AG09309 (cell line): ENCODE measurements around the gene AASS.
A peak's percentile ranks its signal among the peaks of the same experiment; 100 is the strongest.

Source experiments
- DNase-seq: peaks from one replicate; pipeline ENCODE4 v3.0.0-alpha.2; 2010; ENCODE audit warnings: low read depth
- H3K4me3 ChIP-seq: 2 replicates; pipeline ENCODE4 v1.5.1; 2011; ENCODE audit warnings: mild to moderate bottlenecking, low read depth, low read length, moderate library complexity; ENCODE audit not compliant: control insufficient read depth
- TF ChIP-seq, protein P1 (sequence below): IDR thresholded peaks from 2 replicates; pipeline ENCODE4 v1.5.1; 2011; ENCODE audit warnings: mild to moderate bottlenecking, low read depth, low read length, inconsistent platforms; ENCODE audit not compliant: insufficient read depth, control insufficient read depth; ENCODE audit errors: missing control alignments

AASS gene

DNA sequence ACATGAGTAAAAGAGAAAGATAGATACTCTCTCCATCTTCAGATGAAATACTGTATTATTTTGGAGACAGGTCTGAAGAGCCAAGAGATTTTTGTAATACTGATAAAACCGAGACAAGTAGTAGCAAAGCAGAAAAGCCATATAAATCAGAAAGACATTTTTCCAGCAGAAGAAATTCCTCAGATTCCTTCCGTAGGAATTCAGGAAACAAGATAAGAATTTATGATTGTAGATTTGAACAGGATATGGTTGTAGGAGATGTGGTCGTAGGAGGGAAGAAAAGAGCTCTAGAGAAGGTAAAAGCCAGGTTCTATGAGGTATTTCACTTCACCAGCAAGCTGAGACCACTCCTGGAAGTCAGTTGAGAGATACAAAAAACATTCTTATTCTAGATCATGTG lies 17.6 kb upstream of the AASS start:
- TF ChIP-seq, protein P1, sequence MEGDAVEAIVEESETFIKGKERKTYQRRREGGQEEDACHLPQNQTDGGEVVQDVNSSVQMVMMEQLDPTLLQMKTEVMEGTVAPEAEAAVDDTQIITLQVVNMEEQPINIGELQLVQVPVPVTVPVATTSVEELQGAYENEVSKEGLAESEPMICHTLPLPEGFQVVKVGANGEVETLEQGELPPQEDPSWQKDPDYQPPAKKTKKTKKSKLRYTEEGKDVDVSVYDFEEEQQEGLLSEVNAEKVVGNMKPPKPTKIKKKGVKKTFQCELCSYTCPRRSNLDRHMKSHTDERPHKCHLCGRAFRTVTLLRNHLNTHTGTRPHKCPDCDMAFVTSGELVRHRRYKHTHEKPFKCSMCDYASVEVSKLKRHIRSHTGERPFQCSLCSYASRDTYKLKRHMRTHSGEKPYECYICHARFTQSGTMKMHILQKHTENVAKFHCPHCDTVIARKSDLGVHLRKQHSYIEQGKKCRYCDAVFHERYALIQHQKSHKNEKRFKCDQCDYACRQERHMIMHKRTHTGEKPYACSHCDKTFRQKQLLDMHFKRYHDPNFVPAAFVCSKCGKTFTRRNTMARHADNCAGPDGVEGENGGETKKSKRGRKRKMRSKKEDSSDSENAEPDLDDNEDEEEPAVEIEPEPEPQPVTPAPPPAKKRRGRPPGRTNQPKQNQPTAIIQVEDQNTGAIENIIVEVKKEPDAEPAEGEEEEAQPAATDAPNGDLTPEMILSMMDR: no peak
- DNase-seq: no peak
- H3K4me3 ChIP-seq: no peak overlapping the region

DNA sequence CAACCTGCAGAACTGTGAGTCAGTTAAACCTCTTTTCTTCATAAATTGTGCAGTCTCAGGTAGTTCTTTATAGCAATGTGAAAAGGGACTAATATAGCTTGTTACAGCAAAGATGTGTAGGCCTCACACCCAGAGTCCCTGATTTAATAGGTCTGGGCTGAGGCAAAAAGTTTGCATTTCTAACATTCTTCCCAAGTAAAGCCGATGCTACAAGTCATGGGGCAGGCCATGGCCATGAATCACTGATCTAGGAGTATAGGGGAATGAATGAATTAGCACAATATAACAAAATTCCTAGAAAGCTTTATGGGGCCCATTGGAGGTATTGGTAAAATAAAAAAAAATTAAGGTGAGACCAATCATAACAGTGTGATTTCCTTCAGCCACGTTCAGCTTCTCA lies 11.5 kb upstream of the AASS start:
- no peak overlapping the region for H3K4me3 ChIP-seq
- no peak for DNase-seq
- TF ChIP-seq, protein P1: no peak

DNA sequence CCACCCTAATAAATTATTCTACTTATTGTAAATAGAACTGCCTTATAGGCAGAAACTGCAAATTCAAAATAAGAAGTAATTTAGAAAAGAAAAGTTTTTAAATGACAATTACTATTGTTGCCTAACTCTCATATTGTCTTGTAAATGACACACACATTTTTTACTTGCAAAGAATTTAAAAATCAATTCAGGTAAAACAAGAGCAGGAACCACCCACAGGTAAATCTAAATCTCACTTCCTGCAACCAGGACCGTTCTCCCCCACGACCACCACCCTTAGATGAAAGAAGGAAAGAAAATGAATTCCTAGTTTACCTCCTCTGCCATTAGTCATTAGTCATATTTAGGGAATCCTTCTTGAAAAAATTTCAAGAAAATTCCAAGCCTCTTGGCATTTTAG lies 4.8 kb upstream of the AASS start:
- no peak overlapping the region for H3K4me3 ChIP-seq
- TF ChIP-seq, protein P1: no peak

DNA sequence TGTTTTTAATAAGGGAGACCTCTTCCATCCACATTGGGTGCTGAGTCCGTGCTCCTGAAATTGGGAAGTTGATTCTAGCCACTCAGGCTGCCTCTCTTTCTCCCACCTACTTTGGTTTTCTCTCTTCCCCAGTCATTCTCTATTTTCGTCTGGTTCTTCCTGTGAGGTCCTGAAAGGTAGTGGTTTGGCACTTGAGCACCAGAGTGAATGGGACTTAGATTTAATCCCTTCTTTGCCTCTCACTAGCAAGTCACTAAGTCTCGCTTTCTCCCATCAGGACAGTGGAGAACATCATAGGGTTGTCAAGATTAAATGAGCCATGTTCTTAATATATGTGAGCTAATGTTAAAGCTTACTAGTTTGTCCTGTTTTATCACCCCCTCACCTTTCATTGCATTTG lies 4.0 kb upstream of the AASS start:
- TF ChIP-seq, protein P1: no peak
- no peak for DNase-seq
- H3K4me3 ChIP-seq: no peak overlapping the region

More for the DNA sequence above, 4.8 kb upstream of the AASS start:
- DNase-seq: no peak

DNA sequence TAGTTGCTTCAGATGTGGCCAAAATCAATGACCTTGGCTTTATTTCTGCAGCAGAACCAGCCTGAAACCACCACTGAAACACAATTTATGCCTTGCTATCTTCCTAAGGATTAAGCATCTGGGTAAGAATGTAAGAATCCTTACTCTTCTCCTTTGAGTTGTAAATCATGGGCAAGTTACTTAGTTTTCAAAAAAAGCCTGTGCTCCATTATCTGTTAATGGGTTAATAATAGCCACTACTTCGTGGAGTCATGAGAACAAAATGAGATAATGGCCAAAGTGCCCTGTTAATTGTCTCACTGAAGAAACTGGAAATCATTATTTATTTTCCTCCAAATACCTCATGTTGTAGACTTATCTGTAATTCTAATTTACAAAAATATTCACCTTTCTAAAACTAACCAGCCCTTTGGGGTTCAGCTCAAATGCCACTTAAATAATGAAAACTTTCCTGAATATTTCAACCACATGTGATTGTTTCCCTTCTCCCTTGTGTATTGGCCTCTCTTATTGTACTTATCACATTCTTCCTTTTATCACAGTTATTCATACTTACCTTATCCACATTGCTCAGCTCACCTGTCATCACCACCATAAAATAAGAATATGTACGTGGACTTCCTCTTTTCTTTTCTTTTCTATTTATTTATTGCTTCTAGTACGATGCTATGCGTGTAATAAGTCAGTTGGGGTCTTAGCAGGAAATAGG lies 2.0 kb upstream of the AASS start:
- TF ChIP-seq, protein P1: no peak
- H3K4me3 ChIP-seq: no peak overlapping the region
- DNase-seq: no peak

DNA sequence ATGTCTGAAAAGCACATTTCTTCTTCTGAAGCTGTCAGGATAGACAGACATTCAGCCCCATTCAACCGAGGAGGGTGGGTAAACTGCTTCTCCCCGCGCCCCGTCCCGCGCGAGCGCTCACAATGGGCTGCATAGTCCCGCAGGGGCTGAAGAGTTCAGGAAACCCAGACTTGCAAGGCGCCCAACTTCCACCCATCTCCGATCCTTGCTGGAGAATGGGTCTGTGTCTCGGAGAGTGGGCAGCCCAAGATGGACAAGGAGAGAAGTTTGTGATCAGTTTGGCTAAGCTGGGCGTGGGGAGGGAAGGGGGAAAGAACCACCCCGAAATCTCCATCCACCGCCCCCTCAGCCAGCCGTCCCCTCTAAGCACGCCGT lies 686 bp downstream of the AASS start:
- H3K4me3 ChIP-seq: peak overlapping the region; percentile 80
- no peak for DNase-seq
- TF ChIP-seq, protein P1: no peak
